H1 (cell line): ENCODE results near the gene PDE4B. TPM values are rescaled to one million over a fixed set of nuclear protein-coding genes. Genes with fewer than 3 reads are reported as not detected.

Experiments
- HDAC2 ChIP-seq, 2 experiments: fragments of 300-600 bp in 1 of 2; sonication (generic) in 1 of 2; IDR thresholded peaks; 2 replicates each; pipeline ENCODE4 v1.6.1; 2011 to 2012; ENCODE audit warnings: low read depth in 2 of 2, low read length in 2 of 2, mild to moderate bottlenecking in 2 of 2, moderate library complexity in 2 of 2, borderline replicate concordance in 1 of 2, inconsistent platforms in 1 of 2
- TBP ChIP-seq: IDR thresholded peaks from 2 replicates; pipeline ENCODE4 v1.6.1; 2011; ENCODE audit warnings: low read depth, low read length, improper control_type of control experiment
- polyA plus RNA-seq, 7 experiments: library from polyadenylated mRNA; depleted of rRNA in 3 of 7; stranded (reverse) in 5 of 7; unstranded in 2 of 7; fragments of >200 nt in 5 of 7; fragments of 200-250 nt in 2 of 7; gene quantifications; 1 replicate in 5 of 7; 2 replicates in 1 of 7; 4 replicates in 1 of 7; pipeline versions ENCODE4 v1.2.1 to v1.2.3, GENCODE V29; 2011 to 2013; ENCODE audit warnings: missing spikeins in 2 of 7, mixed read lengths in 2 of 7
- total RNA-seq: library from RNA; stranded (reverse); fragmentation: NEBNext Ultra II Directional; extraction: Animal tissue kit (Norgen Biotek cat#: 25700); gene quantifications from 2 replicates; pipeline ENCODE4 v1.2.1, GENCODE V29; 2021
- TF ChIP-seq, protein P1 (sequence below): fragments of 300-600 bp; sonication (generic); IDR thresholded peaks from 2 replicates; pipeline ENCODE4 v1.7.1; 2012; ENCODE audit warnings: low read length, moderate library complexity, mild to moderate bottlenecking, inconsistent platforms; ENCODE audit not compliant: insufficient replicate concordance

PDE4B gene
- total and polyA plus RNA-seq, 2 of the 8 experiments (the other 6 are each of a cell fraction or from before 2014, with no cell fraction given), result 5.0 to 15.1 TPM

GRCh38 chr1:66003690-66004089 is 211.0 kb downstream of the PDE4B start (continued):
- TF ChIP-seq, protein P1, sequence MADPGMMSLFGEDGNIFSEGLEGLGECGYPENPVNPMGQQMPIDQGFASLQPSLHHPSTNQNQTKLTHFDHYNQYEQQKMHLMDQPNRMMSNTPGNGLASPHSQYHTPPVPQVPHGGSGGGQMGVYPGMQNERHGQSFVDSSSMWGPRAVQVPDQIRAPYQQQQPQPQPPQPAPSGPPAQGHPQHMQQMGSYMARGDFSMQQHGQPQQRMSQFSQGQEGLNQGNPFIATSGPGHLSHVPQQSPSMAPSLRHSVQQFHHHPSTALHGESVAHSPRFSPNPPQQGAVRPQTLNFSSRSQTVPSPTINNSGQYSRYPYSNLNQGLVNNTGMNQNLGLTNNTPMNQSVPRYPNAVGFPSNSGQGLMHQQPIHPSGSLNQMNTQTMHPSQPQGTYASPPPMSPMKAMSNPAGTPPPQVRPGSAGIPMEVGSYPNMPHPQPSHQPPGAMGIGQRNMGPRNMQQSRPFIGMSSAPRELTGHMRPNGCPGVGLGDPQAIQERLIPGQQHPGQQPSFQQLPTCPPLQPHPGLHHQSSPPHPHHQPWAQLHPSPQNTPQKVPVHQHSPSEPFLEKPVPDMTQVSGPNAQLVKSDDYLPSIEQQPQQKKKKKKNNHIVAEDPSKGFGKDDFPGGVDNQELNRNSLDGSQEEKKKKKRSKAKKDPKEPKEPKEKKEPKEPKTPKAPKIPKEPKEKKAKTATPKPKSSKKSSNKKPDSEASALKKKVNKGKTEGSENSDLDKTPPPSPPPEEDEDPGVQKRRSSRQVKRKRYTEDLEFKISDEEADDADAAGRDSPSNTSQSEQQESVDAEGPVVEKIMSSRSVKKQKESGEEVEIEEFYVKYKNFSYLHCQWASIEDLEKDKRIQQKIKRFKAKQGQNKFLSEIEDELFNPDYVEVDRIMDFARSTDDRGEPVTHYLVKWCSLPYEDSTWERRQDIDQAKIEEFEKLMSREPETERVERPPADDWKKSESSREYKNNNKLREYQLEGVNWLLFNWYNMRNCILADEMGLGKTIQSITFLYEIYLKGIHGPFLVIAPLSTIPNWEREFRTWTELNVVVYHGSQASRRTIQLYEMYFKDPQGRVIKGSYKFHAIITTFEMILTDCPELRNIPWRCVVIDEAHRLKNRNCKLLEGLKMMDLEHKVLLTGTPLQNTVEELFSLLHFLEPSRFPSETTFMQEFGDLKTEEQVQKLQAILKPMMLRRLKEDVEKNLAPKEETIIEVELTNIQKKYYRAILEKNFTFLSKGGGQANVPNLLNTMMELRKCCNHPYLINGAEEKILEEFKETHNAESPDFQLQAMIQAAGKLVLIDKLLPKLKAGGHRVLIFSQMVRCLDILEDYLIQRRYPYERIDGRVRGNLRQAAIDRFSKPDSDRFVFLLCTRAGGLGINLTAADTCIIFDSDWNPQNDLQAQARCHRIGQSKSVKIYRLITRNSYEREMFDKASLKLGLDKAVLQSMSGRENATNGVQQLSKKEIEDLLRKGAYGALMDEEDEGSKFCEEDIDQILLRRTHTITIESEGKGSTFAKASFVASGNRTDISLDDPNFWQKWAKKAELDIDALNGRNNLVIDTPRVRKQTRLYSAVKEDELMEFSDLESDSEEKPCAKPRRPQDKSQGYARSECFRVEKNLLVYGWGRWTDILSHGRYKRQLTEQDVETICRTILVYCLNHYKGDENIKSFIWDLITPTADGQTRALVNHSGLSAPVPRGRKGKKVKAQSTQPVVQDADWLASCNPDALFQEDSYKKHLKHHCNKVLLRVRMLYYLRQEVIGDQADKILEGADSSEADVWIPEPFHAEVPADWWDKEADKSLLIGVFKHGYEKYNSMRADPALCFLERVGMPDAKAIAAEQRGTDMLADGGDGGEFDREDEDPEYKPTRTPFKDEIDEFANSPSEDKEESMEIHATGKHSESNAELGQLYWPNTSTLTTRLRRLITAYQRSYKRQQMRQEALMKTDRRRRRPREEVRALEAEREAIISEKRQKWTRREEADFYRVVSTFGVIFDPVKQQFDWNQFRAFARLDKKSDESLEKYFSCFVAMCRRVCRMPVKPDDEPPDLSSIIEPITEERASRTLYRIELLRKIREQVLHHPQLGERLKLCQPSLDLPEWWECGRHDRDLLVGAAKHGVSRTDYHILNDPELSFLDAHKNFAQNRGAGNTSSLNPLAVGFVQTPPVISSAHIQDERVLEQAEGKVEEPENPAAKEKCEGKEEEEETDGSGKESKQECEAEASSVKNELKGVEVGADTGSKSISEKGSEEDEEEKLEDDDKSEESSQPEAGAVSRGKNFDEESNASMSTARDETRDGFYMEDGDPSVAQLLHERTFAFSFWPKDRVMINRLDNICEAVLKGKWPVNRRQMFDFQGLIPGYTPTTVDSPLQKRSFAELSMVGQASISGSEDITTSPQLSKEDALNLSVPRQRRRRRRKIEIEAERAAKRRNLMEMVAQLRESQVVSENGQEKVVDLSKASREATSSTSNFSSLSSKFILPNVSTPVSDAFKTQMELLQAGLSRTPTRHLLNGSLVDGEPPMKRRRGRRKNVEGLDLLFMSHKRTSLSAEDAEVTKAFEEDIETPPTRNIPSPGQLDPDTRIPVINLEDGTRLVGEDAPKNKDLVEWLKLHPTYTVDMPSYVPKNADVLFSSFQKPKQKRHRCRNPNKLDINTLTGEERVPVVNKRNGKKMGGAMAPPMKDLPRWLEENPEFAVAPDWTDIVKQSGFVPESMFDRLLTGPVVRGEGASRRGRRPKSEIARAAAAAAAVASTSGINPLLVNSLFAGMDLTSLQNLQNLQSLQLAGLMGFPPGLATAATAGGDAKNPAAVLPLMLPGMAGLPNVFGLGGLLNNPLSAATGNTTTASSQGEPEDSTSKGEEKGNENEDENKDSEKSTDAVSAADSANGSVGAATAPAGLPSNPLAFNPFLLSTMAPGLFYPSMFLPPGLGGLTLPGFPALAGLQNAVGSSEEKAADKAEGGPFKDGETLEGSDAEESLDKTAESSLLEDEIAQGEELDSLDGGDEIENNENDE, result peak; percentile 51
- TF ChIP-seq HDAC2 (IDR thresholded peaks at IDR 0.05; ENCODE audit: borderline replicate concordance in 1 of 2, low read depth in 2 of 2, low read length in 2 of 2), result no peak
- no peak for TF ChIP-seq TBP
